Kidney epithelial cell (primary cell): ENCODE measurements around the gene PHLPP1. TPM values are rescaled to one million over a fixed set of nuclear protein-coding genes. Genes with fewer than 3 reads are reported as not detected.

Experiments used
- DNase-seq: peaks from one replicate; pipeline ENCODE4 v3.0.0-alpha.2; 2010; ENCODE audit warnings: low read depth
- H3K27me3 ChIP-seq: 2 replicates; pipeline ENCODE4 v1.6.0; 2011; ENCODE audit warnings: low read length; ENCODE audit not compliant: control insufficient read depth, insufficient read depth
- H3K36me3 ChIP-seq: 2 replicates; pipeline ENCODE4 v1.5.1; 2011; ENCODE audit warnings: low read length; ENCODE audit not compliant: control insufficient read depth, insufficient read depth
- H3K4me3 ChIP-seq: 2 replicates; pipeline ENCODE4 v1.5.1; 2011; ENCODE audit warnings: low read depth, mild to moderate bottlenecking, control low read depth, low read length
- total RNA-seq: library from RNA; depleted of rRNA; stranded (reverse); fragments of >200 nt; gene quantifications from 2 replicates; pipeline ENCODE4 v1.2.3, GENCODE V29; 2015
- TF ChIP-seq, protein P1 (sequence below): IDR thresholded peaks from 2 replicates; pipeline ENCODE4 v1.5.1; 2011; ENCODE audit warnings: mild to moderate bottlenecking, moderate library complexity, low read length, control low read depth, inconsistent platforms; ENCODE audit not compliant: insufficient read depth, poor library complexity, severe bottlenecking

The PHLPP1 gene
- total RNA-seq, 1 donor from 2014 or later, result 4.4 TPM

DNA sequence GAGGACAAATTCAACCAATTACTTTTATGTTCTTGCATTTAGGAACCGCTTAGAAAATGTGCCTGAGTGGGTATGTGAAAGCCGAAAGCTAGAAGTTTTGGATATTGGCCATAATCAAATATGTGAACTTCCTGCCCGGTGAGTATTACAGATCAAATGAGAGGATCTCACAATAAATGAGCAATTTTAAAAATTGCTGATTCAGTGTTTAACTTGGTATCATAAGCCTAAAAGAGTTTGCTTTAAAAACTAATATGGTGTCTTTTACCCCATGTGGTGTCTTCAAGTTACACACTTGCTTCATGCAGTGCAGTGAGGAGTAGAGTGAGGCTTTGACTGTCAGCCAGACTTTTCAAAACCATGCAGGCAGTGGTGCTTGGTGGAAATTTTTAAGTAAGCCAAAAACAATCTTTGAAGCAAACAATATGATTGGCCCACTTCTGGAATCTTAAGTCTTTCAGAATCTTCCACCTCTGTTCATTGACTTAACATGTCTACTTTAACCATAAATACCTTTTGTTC is 199.6 kb downstream of the PHLPP1 start:
- H3K4me3 ChIP-seq, result no peak overlapping the region
- TF ChIP-seq, protein P1, sequence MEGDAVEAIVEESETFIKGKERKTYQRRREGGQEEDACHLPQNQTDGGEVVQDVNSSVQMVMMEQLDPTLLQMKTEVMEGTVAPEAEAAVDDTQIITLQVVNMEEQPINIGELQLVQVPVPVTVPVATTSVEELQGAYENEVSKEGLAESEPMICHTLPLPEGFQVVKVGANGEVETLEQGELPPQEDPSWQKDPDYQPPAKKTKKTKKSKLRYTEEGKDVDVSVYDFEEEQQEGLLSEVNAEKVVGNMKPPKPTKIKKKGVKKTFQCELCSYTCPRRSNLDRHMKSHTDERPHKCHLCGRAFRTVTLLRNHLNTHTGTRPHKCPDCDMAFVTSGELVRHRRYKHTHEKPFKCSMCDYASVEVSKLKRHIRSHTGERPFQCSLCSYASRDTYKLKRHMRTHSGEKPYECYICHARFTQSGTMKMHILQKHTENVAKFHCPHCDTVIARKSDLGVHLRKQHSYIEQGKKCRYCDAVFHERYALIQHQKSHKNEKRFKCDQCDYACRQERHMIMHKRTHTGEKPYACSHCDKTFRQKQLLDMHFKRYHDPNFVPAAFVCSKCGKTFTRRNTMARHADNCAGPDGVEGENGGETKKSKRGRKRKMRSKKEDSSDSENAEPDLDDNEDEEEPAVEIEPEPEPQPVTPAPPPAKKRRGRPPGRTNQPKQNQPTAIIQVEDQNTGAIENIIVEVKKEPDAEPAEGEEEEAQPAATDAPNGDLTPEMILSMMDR, result no peak
- no peaks in the 10 kb centered on the region for H3K36me3 ChIP-seq
- no peak for DNase-seq
- H3K27me3 ChIP-seq, result no peaks in the 10 kb centered on the region

DNA sequence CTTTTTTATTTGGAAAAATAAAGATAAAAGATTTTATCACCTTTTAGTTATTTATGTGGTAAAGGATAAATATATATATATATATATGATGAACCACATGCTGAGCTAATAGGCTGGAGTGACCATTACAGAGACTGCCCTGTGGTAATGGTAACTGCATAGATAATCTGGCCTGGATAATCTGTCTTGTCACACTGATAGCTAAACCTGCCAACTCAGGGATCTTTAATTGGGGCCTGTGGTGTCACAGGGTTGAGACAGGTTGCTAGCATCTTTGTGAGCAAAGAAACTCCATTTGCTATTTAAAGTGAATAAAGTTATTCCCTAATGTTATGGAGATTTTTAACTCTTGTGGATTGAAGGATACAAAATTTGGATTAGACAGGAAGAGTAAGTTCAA is 203.0 kb downstream of the PHLPP1 start:
- TF ChIP-seq, protein P1, result no peak
- no peak for DNase-seq

DNA sequence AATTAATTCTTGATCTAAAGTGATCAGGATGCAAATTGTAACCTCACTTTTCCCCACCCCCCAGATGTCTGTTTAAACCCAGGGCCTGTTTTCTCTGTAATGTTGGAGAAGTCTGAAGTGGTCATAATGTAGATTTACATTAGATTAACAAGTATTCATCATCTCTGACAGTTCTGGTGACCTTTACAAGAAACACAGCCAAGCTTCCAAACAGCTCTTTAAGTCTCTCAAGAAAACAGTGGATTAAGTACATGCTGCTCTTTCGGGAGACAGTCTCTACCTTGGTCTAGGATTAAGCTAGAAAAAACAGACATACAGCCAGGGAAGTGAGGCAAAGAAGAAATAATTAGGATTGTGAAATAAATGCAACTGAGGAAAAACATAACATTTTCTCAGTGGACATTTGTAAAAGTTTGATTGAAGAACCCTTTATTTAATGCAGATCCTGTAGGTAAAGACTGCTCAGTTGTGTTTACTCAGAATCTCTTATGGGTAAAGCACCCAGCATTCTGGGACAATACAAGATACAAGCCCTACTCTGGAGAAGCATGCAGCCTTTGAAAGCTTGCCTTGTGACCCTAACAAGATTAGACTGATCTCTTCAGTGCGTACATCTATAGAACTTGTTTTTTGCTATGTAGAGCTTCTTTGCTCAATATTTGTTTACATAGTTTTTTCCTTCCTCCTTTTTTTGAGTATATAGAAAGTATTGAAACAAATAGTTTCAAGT is 203.9 kb downstream of the PHLPP1 start:
- H3K27me3 ChIP-seq, result no peaks in the 10 kb centered on the region
- no peaks in the 10 kb centered on the region for H3K36me3 ChIP-seq
- DNase-seq, result no peak
- no peak overlapping the region for H3K4me3 ChIP-seq
- TF ChIP-seq, protein P1, result no peak

More for the DNA sequence above, 203.0 kb downstream of the PHLPP1 start:
- Histone ChIP-seq H3K27me3 (no peaks in the 10 kb centered on the region), H3K4me3 (no peak overlapping the region), H3K36me3 (no peaks in the 10 kb centered on the region)

DNA sequence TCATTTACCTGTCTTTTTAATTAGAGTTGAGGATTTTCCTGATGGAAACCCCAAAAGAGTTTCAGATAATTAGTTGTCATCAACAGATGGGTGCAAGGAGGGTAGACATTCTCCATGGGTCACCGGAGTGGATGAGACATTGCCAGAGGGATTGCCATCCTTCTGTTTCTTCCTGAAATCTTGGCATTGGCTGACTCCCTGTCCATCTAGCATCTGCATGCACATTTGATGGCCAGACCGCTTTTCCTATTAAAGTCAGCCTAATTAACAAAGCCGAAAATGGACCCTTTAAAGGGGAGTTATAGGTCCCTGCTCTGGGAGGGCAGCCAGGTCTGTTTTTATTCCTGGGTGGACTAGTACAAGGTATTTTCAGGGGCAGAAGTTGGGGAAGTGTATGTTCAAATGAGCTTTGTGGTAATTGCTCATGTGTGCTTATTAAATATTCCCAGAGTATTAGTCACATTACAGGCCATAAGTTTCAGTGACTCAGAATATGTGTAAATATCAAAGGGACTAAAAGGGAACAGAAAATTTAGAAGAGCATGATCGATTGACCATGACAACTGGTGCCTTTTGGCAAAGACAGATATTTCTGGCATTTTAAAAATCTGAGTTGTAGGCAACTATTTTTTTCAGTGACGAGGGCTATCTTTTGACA is 209.8 kb downstream of the PHLPP1 start:
- Histone ChIP-seq H3K36me3 (no peaks in the 10 kb centered on the region), H3K27me3 (no peaks in the 10 kb centered on the region), H3K4me3 (no peak overlapping the region)
- DNase-seq, result peak; percentile 37
- TF ChIP-seq, protein P1, result no peak

DNA sequence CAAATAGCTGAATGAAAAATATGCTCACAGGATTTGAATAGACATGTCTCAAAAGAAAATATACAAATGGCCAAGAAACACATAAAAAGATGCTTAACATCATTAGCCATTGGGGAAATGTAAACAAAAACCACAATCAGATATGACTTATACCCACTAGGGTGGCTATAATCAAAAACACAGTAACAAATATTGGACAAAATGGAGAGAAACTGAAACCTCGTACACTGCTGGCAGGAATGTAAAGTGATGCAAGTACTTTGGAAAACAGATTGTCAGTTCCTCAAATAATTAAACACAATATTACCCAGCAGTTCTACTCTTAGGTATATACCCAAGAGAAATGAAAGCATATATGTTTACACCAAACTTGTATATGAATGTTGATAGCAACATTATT is 213.0 kb downstream of the PHLPP1 start:
- Histone ChIP-seq H3K27me3 (no peaks in the 10 kb centered on the region), H3K36me3 (no peaks in the 10 kb centered on the region), H3K4me3 (no peak overlapping the region)
- no peak for DNase-seq
- TF ChIP-seq, protein P1, result no peak
